HUES48 (cell line): ENCODE results near the gene NOL6.

Experiments used
- H3K27ac ChIP-seq: one replicate; pipeline ENCODE4 v1.7.0; 2013; ENCODE audit warnings: low read depth, low read length, inconsistent platforms
- H3K27me3 ChIP-seq: 2 replicates; pipeline ENCODE4 v1.6.1; 2013; ENCODE audit warnings: mild to moderate bottlenecking, low read length; ENCODE audit not compliant: control insufficient read depth, insufficient read depth
- H3K36me3 ChIP-seq: 2 replicates; pipeline ENCODE4 v1.6.1; 2013; ENCODE audit warnings: low read length; ENCODE audit not compliant: control insufficient read depth, insufficient read depth
- H3K4me1 ChIP-seq: 2 replicates; pipeline ENCODE4 v1.6.1; 2013; ENCODE audit warnings: mild to moderate bottlenecking, low read length; ENCODE audit not compliant: control insufficient read depth, insufficient read depth
- H3K4me3 ChIP-seq: 2 replicates; pipeline ENCODE4 v1.5.1; 2013; ENCODE audit warnings: mild to moderate bottlenecking, low read depth, low read length
- H3K9ac ChIP-seq: 2 replicates; pipeline ENCODE4 v1.6.1; 2013; ENCODE audit warnings: mild to moderate bottlenecking, low read depth, low read length, moderate library complexity
- H3K9me3 ChIP-seq: 2 replicates; pipeline ENCODE4 v1.6.1; 2013; ENCODE audit warnings: low read length; ENCODE audit not compliant: control insufficient read depth, insufficient read depth

NOL6 gene

GRCh38 chr9:33449715-33450114, 24.0 kb downstream of the NOL6 start:
- no peak overlapping the region for H3K9ac ChIP-seq
- no peak overlapping the region for H3K27ac ChIP-seq
- peaks cover 19% of the 10 kb centered on the region for H3K4me1 ChIP-seq
- H3K36me3 ChIP-seq: no peaks in the 10 kb centered on the region
- no peaks in the 10 kb centered on the region for H3K9me3 ChIP-seq
- H3K27me3 ChIP-seq: peaks cover 28% of the 10 kb centered on the region
- no peak overlapping the region for H3K4me3 ChIP-seq

GRCh38 chr9:33447799-33448553, 25.7 kb downstream of the NOL6 start:
- Histone ChIP-seq H3K27ac (no peak overlapping the region), H3K9ac (no peak overlapping the region)

GRCh38 chr9:33446946-33447798, 26.6 kb downstream of the NOL6 start, which contains the start of gene AQP3:
Gene AQP3, minus strand, starts transcription at chr9:33447593. Its CDS starts 63 bp downstream, at chr9:33447530.
- peak within 1 kb of the TSS; percentile 72 for H3K4me3 ChIP-seq
- H3K9ac ChIP-seq: no peak within 1 kb of the TSS
- peak within 1 kb of the TSS; percentile 47 for H3K27ac ChIP-seq
- peaks cover 12% of the 10 kb centered on the region for H3K4me1 ChIP-seq
- H3K36me3 ChIP-seq: no peaks in the 10 kb centered on the region
- peaks cover 28% of the 10 kb centered on the region for H3K27me3 ChIP-seq
- H3K9me3 ChIP-seq: no peaks in the 10 kb centered on the region

More at GRCh38 chr9:33447799-33448553, 25.7 kb downstream of the NOL6 start:
- Histone ChIP-seq H3K36me3 (no peaks in the 10 kb centered on the region), H3K4me3 (peak overlapping the region; percentile 72), H3K9me3 (no peaks in the 10 kb centered on the region), H3K4me1 (peaks cover 14% of the 10 kb centered on the region), H3K27me3 (peaks cover 28% of the 10 kb centered on the region)

- H3K4me3 ChIP-seq: peak overlapping the region; percentile 72
- no peaks in the 10 kb centered on the region for H3K36me3 ChIP-seq
- H3K27me3 ChIP-seq: peaks cover 28% of the 10 kb centered on the region
- no peaks in the 10 kb centered on the region for H3K9me3 ChIP-seq
- H3K27ac ChIP-seq: no peak overlapping the region
- H3K4me1 ChIP-seq: peaks cover 12% of the 10 kb centered on the region
- no peak overlapping the region for H3K9ac ChIP-seq
These were observed 27.3 kb downstream of the NOL6 start for GRCh38 chr9:33446240-33446945.

- H3K9ac ChIP-seq: no peak overlapping the region
These were observed 28.1 kb downstream of the NOL6 start for GRCh38 chr9:33445389-33446239.

GRCh38 chr9:33443464-33444154, 30.1 kb downstream of the NOL6 start:
- H3K4me3 ChIP-seq: no peak overlapping the region
- no peaks in the 10 kb centered on the region for H3K9me3 ChIP-seq
- no peak overlapping the region for H3K27ac ChIP-seq
- H3K27me3 ChIP-seq: peaks cover 25% of the 10 kb centered on the region
- H3K36me3 ChIP-seq: no peaks in the 10 kb centered on the region
- no peak overlapping the region for H3K9ac ChIP-seq
- peaks cover 12% of the 10 kb centered on the region for H3K4me1 ChIP-seq

More at GRCh38 chr9:33445389-33446239, 28.1 kb downstream of the NOL6 start:
- no peak overlapping the region for H3K27ac ChIP-seq
- no peaks in the 10 kb centered on the region for H3K36me3 ChIP-seq
- no peak overlapping the region for H3K4me3 ChIP-seq
- no peaks in the 10 kb centered on the region for H3K9me3 ChIP-seq
- H3K27me3 ChIP-seq: peaks cover 28% of the 10 kb centered on the region
- H3K4me1 ChIP-seq: peaks cover 12% of the 10 kb centered on the region

- no peaks in the 10 kb centered on the region for H3K36me3 ChIP-seq
- peaks cover 19% of the 10 kb centered on the region for H3K27me3 ChIP-seq
- no peaks in the 10 kb centered on the region for H3K9me3 ChIP-seq
- H3K27ac ChIP-seq: no peak overlapping the region
- no peak overlapping the region for H3K9ac ChIP-seq
- no peak overlapping the region for H3K4me3 ChIP-seq
- peaks cover 10% of the 10 kb centered on the region for H3K4me1 ChIP-seq
These were observed 30.7 kb downstream of the NOL6 start for GRCh38 chr9:33443047-33443446.

GRCh38 chr9:33442125-33442524, 31.6 kb downstream of the NOL6 start:
- peaks cover 5% of the 10 kb centered on the region for H3K4me1 ChIP-seq

GRCh38 chr9:33440609-33441008, 33.1 kb downstream of the NOL6 start:
- Histone ChIP-seq H3K9me3 (no peaks in the 10 kb centered on the region), H3K4me3 (no peak overlapping the region), H3K9ac (no peak overlapping the region), H3K27ac (no peak overlapping the region), H3K4me1 (no peaks in the 10 kb centered on the region; the same call in 1 of the 2 replicates), H3K36me3 (no peaks in the 10 kb centered on the region), H3K27me3 (peaks cover under 1% of the 10 kb centered on the region; the same call in 1 of the 2 replicates)

More at GRCh38 chr9:33442125-33442524, 31.6 kb downstream of the NOL6 start:
- Histone ChIP-seq H3K4me3 (no peak overlapping the region), H3K27me3 (peaks cover 14% of the 10 kb centered on the region), H3K9me3 (no peaks in the 10 kb centered on the region), H3K9ac (no peak overlapping the region), H3K27ac (no peak overlapping the region), H3K36me3 (no peaks in the 10 kb centered on the region)
